HG03565 (cell line): Measurements from ENCODE around the gene KATNAL2.
"Not testable (repeated sequence)": the region's sequence is repeated elsewhere in the genome, so short reads cannot be mapped to it uniquely, and the experiment has no call there.

Experiments
- ATAC-seq: cut with Tn5 transposase; IDR thresholded peaks from one replicate; pipeline ENCODE4 v1.9.1; 2021; ENCODE audit warnings: mild to moderate bottlenecking, moderate library complexity; ENCODE audit not compliant: unreplicated experiment

KATNAL2 gene

GRCh38 chr18:47032945-47033344, 115.5 kb downstream of the KATNAL2 start:
- ATAC-seq: no peak

GRCh38 chr18:47034591-47034990, 117.2 kb downstream of the KATNAL2 start:
- not testable (repeated sequence) for ATAC-seq

DNA sequence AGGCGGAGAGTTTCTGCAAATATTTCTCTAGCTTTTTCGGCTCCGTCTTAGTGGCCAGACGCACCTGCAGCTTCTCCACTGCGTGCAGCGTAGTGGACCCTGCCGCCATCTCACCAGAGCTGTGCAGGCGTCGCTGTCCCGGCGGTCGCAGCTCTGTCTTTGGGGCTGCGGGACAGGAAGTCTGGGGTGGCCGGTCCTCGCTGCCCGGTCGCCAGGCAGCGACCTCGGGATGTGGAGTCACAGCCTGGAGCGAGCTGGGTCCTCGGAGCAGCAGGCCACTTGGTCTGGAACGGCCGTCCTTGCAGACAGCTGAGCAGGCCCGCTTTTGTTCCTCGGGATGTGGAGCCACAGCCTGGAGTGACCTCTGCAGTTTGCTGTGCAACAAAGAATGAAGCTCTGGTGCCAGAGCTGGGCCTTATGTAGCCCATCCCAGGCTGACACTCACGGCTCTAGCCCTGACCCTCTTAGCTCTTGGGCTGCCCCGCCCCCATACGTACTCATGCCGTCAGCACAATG, 117.8 kb downstream of the KATNAL2 start, which contains the start of gene ELOA2:
TSS of gene ELOA2 (minus strand) at position 466 of the 516 bp plus-strand sequence. CDS start at position 109, 357 bp downstream.
- ATAC-seq: no peak

DNA sequence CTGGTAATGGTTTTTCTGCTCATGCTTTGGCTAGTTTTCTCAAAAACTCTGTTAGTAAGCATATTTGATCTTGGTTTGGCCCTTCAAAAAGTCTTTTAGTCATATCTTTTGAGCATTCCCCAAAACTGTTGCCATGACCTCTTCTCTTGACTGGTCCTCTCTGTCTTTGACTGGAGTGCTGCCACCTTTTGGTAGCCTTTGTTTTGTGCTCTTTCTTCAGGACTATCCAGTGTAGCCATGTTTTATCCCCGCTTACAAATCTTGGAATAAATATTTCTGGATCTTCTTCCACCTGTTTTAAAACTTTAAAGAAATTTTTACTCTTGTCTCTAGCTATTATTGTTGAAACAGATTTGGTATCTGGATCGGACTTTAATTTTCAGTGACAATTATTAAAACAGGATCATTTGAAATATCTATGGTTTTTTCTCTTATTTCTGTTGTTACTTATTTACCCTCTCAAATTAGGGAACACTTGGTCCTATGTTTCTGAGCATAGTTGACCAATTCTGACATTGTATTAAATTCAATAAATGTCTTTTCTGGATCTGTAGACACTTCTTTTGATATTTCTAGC, 119.0 kb downstream of the KATNAL2 start:
- no peak for ATAC-seq

DNA sequence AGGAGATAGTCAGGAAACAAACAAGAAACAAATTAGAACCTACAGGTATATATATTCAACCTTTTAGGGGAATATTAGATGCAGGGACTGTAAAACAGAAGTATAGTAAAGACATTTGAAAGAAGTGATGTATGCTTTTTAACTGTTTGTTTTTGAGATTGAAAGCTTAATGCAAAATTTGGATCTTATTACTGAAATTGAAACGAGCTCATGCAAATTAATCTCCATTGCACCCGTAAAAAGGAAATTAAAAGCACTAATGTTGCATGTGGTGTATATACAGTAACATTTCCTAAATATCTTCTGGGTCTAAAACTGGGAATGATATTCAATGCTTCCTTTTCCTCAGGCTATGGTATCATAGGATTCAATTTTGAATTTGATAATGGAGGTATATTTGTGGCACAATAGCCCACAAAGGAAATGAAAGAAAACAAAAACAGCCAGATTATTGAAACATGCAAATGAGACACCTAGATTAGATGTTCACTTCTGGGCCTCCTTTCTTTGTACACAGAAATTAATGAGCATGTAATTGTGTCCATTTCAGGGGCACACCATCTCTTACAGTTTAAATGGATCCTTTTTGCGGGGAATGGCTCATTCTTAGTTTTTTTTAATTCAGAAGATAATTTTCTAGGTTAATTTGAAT, 119.7 kb downstream of the KATNAL2 start:
- ATAC-seq: no peak

- ATAC-seq: no peak
These were observed 123.6 kb downstream of the KATNAL2 start for GRCh38 chr18:47040982-47041381.

GRCh38 chr18:47050468-47050867, 133.1 kb downstream of the KATNAL2 start:
- ATAC-seq: no peak

GRCh38 chr18:47054369-47054768, 137.0 kb downstream of the KATNAL2 start:
- ATAC-seq: no peak

GRCh38 chr18:47062471-47062870, 145.1 kb downstream of the KATNAL2 start:
- no peak for ATAC-seq

DNA sequence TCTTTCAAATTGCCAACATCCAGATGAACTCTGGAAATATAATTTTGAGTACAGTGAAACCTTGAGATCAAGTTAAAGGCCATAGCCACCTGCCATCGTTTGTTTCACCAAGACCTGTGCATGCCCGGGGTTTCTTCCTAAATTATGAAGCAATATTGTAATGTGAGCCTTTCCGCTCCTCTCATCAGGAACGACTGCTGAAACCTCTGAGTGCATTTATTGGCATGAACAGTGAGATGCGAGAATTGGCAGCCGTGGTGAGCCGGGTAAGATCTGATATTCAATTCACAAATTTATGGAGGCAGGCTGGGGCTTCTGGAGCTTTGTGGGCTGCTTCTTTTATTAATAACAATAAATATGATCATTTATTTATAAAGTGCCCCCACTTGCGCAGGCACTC, 145.7 kb downstream of the KATNAL2 start:
- no peak for ATAC-seq

DNA sequence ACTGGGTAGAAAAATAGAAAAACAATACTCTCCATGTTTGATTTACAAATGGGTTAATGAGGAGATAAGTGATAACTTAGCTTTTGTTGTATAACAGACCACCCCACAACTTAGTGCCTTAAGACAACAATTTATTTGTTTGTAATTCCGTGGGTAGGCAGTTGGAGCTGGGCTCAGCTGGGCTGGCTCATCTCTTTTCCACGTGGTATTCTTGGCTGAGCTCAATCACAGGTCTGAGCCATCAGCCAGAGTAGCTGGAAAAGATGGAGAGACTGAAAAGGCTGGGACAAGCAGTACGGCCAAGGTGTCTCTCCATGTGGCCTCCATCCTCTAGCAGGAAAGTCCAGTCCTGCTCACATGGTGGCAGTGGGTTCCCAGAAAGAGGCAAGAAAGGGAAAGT, 150.2 kb downstream of the KATNAL2 start:
- no peak for ATAC-seq

- ATAC-seq: no peak
These were observed 157.9 kb downstream of the KATNAL2 start for GRCh38 chr18:47075098-47075883.

GRCh38 chr18:47077111-47077510, 159.7 kb downstream of the KATNAL2 start:
- ATAC-seq: no peak

DNA sequence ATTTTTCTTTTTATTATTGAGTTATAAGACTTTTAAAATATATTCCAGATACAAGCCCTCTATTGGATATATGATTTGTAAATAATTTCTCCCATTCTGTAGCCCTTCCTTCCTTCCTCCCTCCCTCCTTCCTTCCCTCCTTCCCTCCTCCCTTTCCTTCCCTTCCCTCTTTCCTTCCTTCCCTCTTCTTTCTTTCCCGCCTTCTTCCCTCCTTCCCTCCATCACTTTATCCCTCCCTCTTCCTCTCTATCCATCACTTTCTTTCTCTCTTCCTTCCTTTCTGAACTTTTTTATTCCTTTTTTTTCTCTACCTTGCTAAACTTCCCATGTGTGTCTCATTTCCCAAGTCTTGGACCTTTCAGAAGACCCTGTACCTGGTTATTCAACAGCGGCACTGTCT, 163.5 kb downstream of the KATNAL2 start:
- no peak for ATAC-seq

DNA sequence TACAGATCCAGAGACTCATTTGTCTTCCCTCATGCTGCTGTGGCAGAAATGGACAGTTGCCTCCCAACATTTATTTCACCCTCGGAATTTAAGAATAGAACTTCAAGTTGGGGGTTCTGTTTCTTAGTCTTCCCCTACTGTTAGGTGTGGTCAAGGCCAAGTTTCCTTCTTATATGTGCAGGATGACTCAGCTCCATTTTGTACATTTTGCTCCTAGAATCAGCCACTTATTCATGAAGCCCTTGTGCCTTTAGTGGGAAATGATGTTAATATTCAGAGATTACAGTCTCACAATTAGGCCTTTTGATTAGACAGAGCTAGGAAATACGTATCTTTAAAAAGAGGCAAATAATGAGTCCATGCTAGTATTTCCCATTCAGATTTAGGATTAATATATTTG, 164.2 kb downstream of the KATNAL2 start:
- no peak for ATAC-seq

DNA sequence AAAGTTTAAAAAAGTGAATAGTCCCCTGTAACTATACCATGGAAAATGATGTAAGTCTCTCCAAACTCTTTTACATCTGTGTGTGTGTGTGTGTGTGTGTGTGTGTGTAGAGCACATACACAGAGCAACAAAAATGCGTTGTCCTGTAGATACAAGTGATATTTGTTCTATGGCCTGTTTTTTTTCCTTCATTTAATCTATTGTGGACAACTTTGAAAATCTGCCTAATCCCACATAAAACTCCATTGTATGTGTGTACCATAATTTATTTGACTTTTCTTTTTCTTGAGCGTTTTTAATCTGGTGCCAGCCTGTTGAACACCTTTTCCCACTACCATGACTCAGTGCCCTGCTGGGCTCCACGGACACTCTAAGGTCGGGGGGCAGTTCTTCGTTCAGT, 170.3 kb downstream of the KATNAL2 start:
- no peak for ATAC-seq

- no peak for ATAC-seq
These were observed 178.4 kb downstream of the KATNAL2 start for GRCh38 chr18:47095810-47096209.

- ATAC-seq: no peak
These were observed 182.9 kb downstream of the KATNAL2 start for GRCh38 chr18:47100212-47100831.

DNA sequence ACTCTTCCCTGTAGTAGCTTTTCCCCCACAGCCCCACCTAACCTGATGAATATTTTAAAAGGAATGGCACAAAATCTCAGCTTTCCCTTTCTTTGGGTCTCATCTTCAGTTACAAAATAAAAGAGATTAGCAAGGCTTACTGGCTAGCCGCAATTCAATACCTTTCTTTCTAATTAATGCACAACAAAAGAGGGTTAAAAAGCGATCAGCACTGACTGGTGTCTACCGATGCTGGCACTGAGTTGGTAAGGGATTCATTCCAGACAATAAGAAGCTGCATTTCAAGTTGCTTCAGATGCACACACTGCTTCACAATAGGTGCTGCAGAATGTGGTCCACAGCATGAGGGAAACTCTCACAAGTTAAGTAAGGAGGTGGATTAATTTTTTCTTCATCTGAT, 191.0 kb downstream of the KATNAL2 start:
- no peak for ATAC-seq

DNA sequence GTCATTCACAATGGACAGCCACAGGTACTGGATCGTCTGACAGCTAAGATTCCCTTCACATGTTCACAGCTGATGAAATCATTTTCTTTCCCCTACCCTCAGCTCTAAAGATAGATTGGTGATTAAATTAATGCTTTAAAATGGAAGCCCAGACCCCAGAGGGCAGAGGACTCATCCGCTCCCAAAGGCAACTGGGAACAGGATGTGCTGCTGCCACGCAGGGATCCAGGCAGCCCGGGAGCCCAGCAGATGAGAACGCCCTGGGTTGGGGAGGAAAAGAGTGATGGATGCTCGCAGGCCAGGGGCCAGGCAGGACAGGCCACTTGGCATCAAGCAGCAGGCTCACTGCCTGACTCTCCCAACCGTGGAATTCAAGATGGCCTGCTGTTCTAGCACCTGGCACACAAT, 191.6 kb downstream of the KATNAL2 start:
- ATAC-seq: no peak

GRCh38 chr18:47109720-47110119, 192.3 kb downstream of the KATNAL2 start:
- ATAC-seq: no peak
